ENCODE data around the gene SAMD3.

DNA sequence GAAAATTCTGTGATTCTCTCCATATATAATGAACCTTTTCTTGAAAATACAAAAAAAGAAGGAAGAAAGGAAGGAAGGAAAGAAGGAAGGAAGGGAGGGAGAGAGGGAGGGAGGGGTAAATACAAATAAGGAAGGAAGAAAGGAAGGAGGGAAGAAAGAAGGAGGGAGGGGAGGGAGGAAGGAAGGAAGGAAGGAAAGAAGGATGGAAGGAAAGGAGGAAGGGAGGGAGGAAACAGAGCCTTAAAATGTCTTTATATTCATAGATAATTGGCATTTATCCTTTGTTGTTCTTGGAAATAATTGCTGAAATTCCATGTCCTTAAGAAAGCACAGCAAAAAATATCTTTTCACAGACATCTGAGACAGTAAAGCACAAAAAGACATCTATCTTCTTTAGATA is 40.3 kb downstream of the SAMD3 start:
- TF ChIP-seq CTCF (conservative IDR thresholded peaks at IDR 0.05; ENCODE audit: low read length) (no peak), EZH2phosphoT487 (IDR thresholded peaks at IDR 0.05; ENCODE audit: borderline replicate concordance, low read depth, low read length) (no peak)

Measured in OCI-LY7 (cell line).